ENCODE measurements around the gene SNX2. TPM values are rescaled to one million over a fixed set of nuclear protein-coding genes. Genes with fewer than 3 reads are reported as not detected.
"Not testable (repeated sequence)": the region's sequence is repeated elsewhere in the genome, so short reads cannot be mapped to it uniquely, and the experiment has no call there.

The SNX2 gene
- total RNA-seq, 1 donor from 2014 or later: 67.3 TPM

DNA sequence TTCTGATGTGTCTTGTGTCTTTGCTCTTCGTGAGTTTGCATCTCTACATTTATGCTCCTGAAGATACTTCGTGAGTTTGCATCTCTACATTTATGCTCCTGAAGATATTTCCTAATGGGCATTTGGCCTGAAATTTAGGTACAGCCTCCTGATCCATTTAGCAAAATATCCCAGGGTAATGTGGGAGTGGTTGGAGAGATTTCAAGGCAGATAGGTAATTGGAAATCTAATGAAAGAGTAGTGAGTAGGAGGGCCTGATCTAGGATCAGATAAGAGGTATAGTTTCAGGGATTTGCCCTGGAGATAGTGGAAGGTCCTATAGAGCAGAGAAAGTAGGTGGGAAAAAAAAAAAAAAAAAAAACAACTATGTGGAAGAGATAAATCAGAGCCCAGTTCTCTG is 14.6 kb upstream of the SNX2 start:
- no peak overlapping the region for H3K27ac Mint-ChIP-seq
- no peaks in the 10 kb centered on the region for H3K36me3 Mint-ChIP-seq
- no peak overlapping the region for H3K4me3 Mint-ChIP-seq
- no peaks in the 10 kb centered on the region for H3K27me3 Mint-ChIP-seq
- no peaks in the 10 kb centered on the region for H3K9me3 Mint-ChIP-seq
- H3K4me1 Mint-ChIP-seq (ENCODE audit: unreplicated experiment): peaks cover 4% of the 10 kb centered on the region
- DNase-seq (ENCODE audit: extremely low spot score, unreplicated experiment): no peak
- TF ChIP-seq, protein P1, sequence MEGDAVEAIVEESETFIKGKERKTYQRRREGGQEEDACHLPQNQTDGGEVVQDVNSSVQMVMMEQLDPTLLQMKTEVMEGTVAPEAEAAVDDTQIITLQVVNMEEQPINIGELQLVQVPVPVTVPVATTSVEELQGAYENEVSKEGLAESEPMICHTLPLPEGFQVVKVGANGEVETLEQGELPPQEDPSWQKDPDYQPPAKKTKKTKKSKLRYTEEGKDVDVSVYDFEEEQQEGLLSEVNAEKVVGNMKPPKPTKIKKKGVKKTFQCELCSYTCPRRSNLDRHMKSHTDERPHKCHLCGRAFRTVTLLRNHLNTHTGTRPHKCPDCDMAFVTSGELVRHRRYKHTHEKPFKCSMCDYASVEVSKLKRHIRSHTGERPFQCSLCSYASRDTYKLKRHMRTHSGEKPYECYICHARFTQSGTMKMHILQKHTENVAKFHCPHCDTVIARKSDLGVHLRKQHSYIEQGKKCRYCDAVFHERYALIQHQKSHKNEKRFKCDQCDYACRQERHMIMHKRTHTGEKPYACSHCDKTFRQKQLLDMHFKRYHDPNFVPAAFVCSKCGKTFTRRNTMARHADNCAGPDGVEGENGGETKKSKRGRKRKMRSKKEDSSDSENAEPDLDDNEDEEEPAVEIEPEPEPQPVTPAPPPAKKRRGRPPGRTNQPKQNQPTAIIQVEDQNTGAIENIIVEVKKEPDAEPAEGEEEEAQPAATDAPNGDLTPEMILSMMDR (conservative IDR thresholded peaks at IDR 0.05): no peak

- Mint-ChIP-seq H3K4me1 (ENCODE audit: unreplicated experiment) (peaks cover 4% of the 10 kb centered on the region), H3K4me3 (no peak overlapping the region), H3K9me3 (no peaks in the 10 kb centered on the region), H3K27me3 (no peaks in the 10 kb centered on the region), H3K36me3 (no peaks in the 10 kb centered on the region), H3K27ac (no peak overlapping the region)
- TF ChIP-seq, protein P1 (conservative IDR thresholded peaks at IDR 0.05): no peak
- DNase-seq (ENCODE audit: extremely low spot score, unreplicated experiment): no peak
Measured at GRCh38 chr5:122761115-122761514, 13.8 kb upstream of the SNX2 start.

- not testable (repeated sequence) for H3K27ac Mint-ChIP-seq; H3K4me3 Mint-ChIP-seq; H3K4me1 Mint-ChIP-seq (ENCODE audit: unreplicated experiment); H3K27me3 Mint-ChIP-seq; H3K36me3 Mint-ChIP-seq; H3K9me3 Mint-ChIP-seq; DNase-seq (ENCODE audit: extremely low spot score, unreplicated experiment)
Measured at GRCh38 chr5:122761896-122762295, 13.0 kb upstream of the SNX2 start.

- Mint-ChIP-seq H3K36me3 (no peaks in the 10 kb centered on the region), H3K4me1 (ENCODE audit: unreplicated experiment) (no peaks in the 10 kb centered on the region), H3K4me3 (no peak overlapping the region), H3K27ac (no peak overlapping the region), H3K9me3 (no peaks in the 10 kb centered on the region), H3K27me3 (peaks cover 4% of the 10 kb centered on the region)
- no peak for DNase-seq (ENCODE audit: extremely low spot score, unreplicated experiment)
- TF ChIP-seq, protein P1 (conservative IDR thresholded peaks at IDR 0.05): no peak
Measured at GRCh38 chr5:122766130-122766529, 8.8 kb upstream of the SNX2 start.

DNA sequence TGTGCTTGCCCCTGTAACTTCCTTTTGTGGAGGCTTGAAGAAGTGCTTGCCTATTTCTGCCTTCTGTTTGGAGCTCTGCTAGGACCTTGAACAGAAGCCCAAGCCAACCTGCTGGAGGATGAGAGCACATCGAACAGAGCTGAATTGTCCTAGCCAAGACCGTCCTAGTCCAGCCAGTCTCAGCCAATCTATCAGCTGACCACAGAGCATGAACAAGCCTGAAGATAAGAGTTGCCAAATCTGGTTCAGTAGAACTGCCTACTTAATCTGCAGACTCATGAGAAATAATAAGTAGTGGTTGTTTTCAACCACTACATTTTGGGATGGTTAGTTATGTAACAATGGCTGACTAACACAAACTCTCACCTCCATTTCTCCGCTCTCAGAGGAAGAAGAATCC is 4.4 kb upstream of the SNX2 start:
- Mint-ChIP-seq H3K4me1 (ENCODE audit: unreplicated experiment) (no peaks in the 10 kb centered on the region), H3K36me3 (no peaks in the 10 kb centered on the region), H3K9me3 (no peaks in the 10 kb centered on the region), H3K27ac (no peak overlapping the region), H3K4me3 (no peak overlapping the region), H3K27me3 (peaks cover 4% of the 10 kb centered on the region)
- DNase-seq (ENCODE audit: extremely low spot score, unreplicated experiment): no peak
- TF ChIP-seq, protein P1 (conservative IDR thresholded peaks at IDR 0.05): no peak

GRCh38 chr5:122772446-122772845 is 2.4 kb upstream of the SNX2 start:
- Mint-ChIP-seq H3K4me3 (no peak overlapping the region), H3K9me3 (no peaks in the 10 kb centered on the region), H3K36me3 (no peaks in the 10 kb centered on the region), H3K27ac (peak overlapping the region; percentile 37), H3K4me1 (ENCODE audit: unreplicated experiment) (no peaks in the 10 kb centered on the region), H3K27me3 (peaks cover 4% of the 10 kb centered on the region)
- no peak for DNase-seq (ENCODE audit: extremely low spot score, unreplicated experiment)
- TF ChIP-seq, protein P1 (conservative IDR thresholded peaks at IDR 0.05): no peak
